ENCODE data around the gene BTBD16. TPM values are rescaled to one million over a fixed set of nuclear protein-coding genes. Genes with fewer than 3 reads are reported as not detected.

The BTBD16 gene
- total RNA-seq, 3 donors from 2014 or later = 0.29 TPM; not detected in 2

DNA sequence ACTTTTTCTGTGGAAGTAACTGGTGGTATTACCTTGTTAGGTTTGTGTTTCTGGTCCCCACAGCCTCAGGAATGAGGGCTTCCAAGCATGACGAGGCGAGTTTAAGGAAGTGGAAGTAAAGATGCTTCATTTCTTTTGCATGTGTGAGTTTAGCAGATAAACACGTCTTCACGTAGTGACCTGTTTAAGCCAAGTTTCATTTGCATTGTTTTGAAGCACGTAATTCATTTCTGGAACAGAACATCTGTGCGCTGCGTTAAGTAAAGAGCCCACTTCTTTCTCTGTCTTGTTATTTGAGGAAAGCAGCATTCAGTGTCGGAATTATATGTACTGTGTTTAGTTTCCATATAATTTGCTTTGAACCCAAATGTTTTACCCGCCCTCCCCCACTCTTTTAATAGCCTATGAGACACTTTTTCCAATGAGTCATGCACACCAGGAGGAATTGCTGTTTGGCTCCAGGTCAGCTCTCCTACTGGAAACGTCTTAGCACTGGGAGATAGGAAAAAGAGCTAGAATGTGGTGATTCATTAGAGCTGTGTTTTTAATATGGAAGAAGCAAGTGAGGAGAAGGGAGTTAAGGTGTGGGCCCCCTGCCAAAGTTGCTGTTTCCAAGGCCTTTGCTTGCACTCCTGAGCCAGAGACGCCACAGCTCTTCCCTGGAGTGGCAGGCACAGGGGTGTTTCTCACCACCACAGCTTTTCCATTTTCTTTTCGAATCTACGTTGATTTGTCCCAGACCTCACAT, 36.7 kb downstream of the BTBD16 start:
- intact Hi-C loops (cut with DNase I; ENCODE audit: low total_unique reads) = no loop called here
- Histone ChIP-seq H3K4me3 (peak overlapping the region in 1 of 3 donors; percentile 5), H3K4me1 (peaks cover 0 to 4% of the 10 kb centered on the region in 2 donors)

DNA sequence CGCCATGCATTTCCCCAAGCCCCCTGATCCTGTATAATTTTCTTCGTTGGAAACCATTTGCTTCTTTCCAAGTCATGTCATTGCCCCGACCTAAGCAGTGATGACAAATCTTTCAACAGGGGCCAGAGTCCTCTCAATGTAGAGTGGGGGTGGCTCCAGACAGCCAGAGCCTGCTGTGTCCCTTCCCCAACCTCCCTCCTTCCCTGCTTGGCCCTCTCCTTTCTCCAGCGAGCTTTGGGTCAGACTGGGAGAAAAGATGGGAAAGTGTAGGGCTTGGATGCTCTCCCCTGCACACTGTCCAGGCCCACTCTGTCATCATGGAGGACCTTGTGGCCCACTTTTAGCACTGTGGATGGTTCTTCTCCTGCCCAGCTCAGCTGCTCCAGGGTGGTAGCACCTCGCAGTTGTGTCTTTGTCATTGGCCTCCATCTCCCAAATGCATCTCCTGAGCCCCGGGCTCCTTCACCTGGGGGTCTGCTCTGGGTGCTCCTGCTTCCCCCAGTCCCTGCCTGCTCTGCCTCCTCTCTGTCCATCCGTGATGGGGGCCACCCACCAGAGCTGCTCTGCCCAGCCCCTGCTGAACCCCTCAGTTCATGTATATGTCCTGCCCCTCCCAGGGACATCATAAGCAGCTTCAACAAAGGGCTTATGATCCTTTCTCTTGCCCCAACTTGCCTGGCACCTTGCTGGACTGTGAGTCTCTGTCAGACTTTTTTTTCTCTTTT, 37.5 kb downstream of the BTBD16 start:
- Histone ChIP-seq H3K27ac (peak overlapping the region; percentile 69 to 83), H3K36me3 (no peaks in the 10 kb centered on the region), H3K4me3 (peak overlapping the region in 1 of 3 donors; percentile 5), H3K9me3 (no peaks in the 10 kb centered on the region), H3K4me1 (peaks cover 0 to 4% of the 10 kb centered on the region in 2 donors), H3K27me3 (no peaks in the 10 kb centered on the region)
- TF ChIP-seq CTCF (IDR thresholded peaks at IDR 0.05) (no peak), POLR2AphosphoS5 (IDR thresholded peaks at IDR 0.05) (no peak), POLR2A (IDR thresholded peaks at IDR 0.05) (no peak)
- intact Hi-C loops (cut with DNase I; ENCODE audit: low total_unique reads) = no loop called here
- no peak for DNase-seq (ENCODE audit: low spot score in 2 of 2)

More for the DNA sequence above, 36.7 kb downstream of the BTBD16 start:
- DNase-seq (ENCODE audit: low spot score in 2 of 2) = peak in 1 of 2 donors; percentile 56
- no peaks in the 10 kb centered on the region for H3K27me3 ChIP-seq
- H3K36me3 ChIP-seq = no peaks in the 10 kb centered on the region
- peak overlapping the region; percentile 69 to 83 for H3K27ac ChIP-seq
- no peaks in the 10 kb centered on the region for H3K9me3 ChIP-seq
- TF ChIP-seq POLR2A (IDR thresholded peaks at IDR 0.05) (no peak), POLR2AphosphoS5 (IDR thresholded peaks at IDR 0.05) (no peak), CTCF (IDR thresholded peaks at IDR 0.05) (no peak)

DNA sequence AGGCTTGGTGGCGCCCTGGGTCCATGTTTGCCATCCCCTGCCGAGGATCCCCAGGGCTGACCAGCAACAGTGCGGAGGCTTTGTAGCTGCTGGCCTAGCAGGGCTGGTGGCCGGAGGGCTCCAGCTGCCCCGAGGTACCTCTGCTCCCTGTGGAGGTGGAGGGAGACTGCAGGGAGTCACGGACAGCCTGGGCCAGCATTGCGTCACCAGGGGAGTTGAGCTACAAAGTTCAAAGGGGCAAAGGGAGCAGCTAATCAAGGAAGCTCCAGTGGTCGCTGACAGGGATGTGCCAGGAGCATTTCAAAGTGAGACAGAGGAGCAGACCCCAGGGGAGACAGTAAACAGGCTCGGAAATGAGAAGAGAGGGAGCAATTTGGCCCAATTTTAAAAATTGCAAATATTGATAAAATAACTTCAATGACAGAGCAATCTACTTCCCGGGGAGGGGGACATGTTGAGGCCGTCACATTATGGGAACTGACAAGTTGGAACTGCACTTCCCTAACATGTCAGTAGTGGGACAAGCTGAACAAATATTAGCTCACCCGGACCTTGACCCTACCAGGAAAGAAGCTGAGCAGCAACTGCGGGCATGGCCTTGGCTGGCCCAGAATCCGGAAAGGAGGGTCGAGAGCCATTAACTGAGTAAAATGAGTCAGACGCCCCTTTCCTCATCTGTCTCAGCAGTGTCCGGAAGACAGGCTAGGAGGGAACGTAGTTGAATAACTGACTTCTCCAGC, 39.4 kb downstream of the BTBD16 start:
- no peak overlapping the region for H3K4me3 ChIP-seq
- DNase-seq (ENCODE audit: low spot score in 2 of 2) = no peak
- H3K27ac ChIP-seq = no peak overlapping the region
- H3K9me3 ChIP-seq = no peaks in the 10 kb centered on the region
- TF ChIP-seq CTCF (IDR thresholded peaks at IDR 0.05) (no peak), POLR2A (IDR thresholded peaks at IDR 0.05) (no peak), POLR2AphosphoS5 (IDR thresholded peaks at IDR 0.05) (no peak)
- no peaks in the 10 kb centered on the region for H3K36me3 ChIP-seq
- intact Hi-C loops (cut with DNase I; ENCODE audit: low total_unique reads) = no loop called here
- H3K27me3 ChIP-seq = no peaks in the 10 kb centered on the region
- H3K4me1 ChIP-seq = peaks cover 0 to 4% of the 10 kb centered on the region in 2 donors

DNA sequence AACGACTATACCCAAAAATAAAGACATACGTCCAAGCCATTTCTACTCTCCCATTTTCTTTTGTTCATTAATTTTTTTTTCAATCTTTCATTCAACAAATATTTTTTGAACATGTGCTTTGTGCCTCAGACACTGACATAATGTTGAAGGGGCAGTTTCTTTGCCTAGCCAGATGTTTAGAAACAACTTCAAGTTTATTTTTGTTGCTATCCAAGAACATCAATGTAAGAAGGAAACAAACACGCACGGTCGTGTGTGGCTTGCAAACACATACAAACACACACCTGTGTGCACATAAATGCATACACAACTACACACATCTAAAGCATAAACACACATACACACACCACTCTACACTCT, 39.9 kb downstream of the BTBD16 start:
- Histone ChIP-seq H3K36me3 (no peaks in the 10 kb centered on the region), H3K4me1 (peaks cover 0 to 4% of the 10 kb centered on the region in 2 donors), H3K9me3 (no peaks in the 10 kb centered on the region), H3K27ac (no peak overlapping the region), H3K4me3 (no peak overlapping the region), H3K27me3 (no peaks in the 10 kb centered on the region)
- TF ChIP-seq POLR2AphosphoS5 (IDR thresholded peaks at IDR 0.05) (no peak), CTCF (IDR thresholded peaks at IDR 0.05) (no peak), POLR2A (IDR thresholded peaks at IDR 0.05) (no peak)
- no peak for DNase-seq (ENCODE audit: low spot score in 2 of 2)
- intact Hi-C loops (cut with DNase I; ENCODE audit: low total_unique reads) = no loop called here

Data from breast epithelium (tissue), 4 donors.